GM21423 (cell line): ENCODE results near the gene TSPEAR.

ENCODE experiments used
- ATAC-seq: cut with Tn5 transposase; IDR thresholded peaks from one replicate; pipeline ENCODE4 v1.9.1; 2021; ENCODE audit warnings: mild to moderate bottlenecking, moderate library complexity; ENCODE audit not compliant: unreplicated experiment

TSPEAR gene

DNA sequence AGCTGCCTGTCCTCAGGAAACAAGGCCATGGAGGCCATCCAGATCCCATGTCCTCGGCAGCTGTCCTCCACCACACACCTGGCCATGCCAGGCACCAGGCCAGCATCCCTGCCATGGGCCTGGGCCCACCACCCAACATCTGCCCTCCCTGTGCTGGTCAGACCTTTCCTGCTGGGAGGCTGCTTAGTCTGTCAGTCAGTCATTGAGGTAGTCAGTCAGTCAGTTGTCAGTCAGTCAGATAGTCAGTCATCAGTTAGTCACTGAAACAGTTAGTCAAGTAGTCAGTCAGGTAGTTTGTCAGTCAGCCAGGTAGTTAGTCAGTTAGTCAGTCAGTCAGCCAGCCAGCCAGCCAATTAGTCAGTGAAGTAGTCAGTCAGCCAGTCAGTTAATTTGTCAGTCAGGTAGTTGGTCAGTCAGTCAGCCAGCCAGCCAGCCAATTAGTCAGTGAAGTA is 188.6 kb downstream of the TSPEAR start:
- ATAC-seq: no peak

DNA sequence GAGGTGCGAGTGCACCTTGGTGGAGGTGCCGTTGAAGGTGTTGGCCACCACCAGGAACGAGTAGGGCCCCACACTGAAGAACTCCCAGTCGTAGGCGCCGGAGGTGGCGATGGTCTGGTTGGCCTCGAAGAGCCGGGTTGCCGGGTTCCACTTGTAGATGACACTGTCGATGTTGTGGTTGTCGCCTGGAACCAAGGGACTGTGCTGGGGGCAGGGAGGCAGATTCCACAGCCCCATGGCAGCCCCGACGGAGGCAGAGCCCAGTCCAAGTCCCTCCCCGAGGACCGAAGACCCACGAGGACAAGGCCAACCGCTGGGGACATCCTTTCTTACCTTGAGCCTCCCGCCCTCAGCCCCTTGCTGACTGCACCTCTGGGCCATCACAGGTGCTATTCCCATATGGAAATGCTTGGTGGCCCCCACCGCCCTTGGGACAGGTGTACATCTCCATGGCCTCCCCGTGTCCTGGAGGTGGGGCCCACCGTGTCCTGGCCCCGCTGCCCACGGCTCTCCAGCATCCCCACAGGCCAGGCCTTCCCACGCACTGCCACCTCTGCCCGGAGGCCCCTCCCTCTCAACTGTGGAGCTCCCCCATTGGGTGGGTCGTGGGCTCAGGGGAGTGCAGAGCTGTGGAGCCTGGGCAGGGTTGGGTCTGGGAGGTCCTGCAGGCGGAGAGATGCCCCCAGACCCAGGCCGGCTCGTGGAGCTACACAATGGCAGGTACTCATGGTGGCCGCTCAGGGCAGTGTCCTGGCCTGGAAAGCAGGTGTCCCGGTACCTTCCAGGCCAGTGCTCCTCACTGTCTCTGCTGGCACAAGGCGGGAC is 189.2 kb downstream of the TSPEAR start:
- ATAC-seq: no peak

DNA sequence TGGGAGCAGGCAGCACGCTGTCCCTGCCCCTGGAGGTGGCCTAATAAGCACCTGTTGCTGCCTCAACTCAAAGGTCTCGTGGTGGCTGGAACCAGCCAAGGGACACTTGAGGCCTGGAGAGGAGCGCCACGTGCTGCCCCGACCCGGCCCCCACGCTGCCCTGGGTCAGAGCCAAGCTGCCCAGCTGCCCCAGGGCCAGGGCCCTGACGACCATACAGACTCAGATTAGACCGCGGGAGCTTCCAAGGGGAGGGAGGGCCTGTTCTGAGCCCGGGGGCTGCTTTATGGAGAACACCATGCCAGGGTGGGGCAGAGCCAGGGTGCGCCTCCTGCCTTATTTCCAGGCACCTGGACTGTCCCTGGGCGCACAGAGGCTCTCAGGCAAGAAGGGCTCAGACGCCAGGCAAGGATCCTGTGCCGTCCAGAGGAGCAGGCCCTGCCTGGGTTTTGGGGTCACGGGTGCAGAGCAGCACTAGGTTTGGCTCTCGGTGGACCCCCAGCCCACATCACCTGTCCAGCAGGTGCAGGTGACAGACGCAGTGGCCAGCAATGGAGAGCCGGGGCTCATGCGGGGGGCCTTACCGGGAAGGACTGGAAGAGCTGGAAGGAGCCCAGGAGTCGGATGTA is 190.0 kb downstream of the TSPEAR start:
- ATAC-seq: no peak

DNA sequence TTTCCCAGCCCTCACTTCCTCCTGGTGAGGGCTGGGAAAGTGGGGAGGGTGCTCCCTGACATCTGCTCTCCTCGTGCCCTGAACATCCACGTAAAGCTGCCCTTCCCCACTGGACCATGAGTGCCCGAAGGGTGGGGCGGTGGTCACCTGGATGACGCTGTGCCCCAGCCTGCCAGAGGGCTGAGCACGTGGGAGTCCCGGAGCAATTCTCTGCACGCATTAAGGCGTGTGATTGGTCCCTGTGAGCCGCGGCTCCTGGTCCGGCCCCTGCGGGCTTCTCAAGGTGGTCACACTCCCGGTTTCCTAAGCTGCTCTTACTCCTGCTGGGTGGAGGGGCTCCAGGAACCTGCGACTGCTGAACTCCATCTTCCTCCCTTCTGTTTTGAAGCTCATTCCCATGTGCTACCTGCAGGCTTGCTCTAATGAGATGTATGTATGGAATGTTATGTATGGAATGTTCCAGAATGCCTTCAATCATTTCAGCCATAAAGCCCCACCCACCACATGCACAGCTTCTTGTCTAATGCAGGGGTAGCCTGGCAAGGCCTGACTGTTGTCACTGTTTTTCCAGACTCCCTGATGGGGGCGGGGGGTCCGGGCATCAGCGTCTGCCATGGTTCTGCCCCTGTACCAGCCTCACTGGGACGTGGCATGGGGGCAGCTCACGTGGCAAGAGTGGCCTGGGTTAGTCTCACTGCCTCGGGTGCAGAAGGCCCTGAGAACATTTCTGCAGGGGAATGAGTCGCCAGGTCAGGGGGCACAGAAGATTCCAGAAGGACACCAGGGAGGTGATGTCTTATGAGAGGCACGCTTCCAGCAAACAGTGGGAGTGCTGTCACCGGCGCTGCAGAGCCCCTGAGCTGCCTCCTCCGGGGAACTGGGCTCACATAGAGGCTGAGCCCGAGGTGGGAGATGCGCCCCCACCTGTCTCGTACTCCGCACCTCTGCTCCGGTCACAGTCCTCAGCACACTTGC is 190.8 kb downstream of the TSPEAR start:
- ATAC-seq: no peak

DNA sequence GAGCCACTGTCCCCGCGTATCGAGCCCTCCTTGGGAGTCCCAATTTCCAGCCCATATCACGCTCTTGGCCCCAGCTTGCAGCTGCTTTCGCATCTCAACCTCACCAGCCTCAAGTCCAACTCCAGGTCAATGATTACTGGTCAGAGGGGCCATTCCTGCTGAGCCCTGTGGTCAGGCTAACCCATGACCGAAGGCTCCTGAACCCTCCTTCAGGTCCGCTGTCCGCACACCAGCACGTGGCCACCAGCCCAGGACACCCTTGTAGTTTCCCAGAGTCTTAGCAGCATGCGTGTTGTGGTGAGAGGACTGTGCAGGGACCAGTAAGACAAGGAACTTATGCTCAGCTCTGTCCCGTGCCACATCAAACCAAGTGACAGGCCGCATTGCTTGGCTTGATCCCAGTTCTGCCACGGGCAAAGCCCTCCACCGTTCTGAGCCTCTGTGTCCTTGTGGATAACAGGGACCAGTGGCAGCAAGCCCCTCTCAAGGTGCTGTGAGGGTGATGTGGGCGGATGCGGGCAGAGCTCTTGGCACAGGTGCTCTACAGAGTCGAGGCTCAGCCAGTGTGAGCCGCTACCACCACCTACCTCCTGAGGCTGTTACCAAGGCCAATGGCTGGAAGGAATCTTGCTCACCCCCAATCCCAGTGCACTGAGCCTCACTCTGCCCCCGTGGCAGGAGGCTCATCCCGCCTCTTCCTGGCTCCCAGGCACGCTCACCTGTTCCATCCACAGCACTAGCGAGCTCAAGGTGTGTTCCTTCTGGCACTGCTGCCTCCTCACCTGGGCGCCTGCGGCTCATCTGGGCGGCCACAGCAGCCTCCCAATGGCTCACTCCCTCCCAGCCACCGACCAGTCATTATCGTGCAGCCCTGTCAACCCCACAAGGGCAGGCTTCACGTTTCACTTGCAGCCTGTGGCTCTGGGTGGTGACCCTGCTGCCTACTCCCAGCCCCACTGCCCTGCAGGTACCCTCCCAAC is 191.7 kb downstream of the TSPEAR start:
- no peak for ATAC-seq

DNA sequence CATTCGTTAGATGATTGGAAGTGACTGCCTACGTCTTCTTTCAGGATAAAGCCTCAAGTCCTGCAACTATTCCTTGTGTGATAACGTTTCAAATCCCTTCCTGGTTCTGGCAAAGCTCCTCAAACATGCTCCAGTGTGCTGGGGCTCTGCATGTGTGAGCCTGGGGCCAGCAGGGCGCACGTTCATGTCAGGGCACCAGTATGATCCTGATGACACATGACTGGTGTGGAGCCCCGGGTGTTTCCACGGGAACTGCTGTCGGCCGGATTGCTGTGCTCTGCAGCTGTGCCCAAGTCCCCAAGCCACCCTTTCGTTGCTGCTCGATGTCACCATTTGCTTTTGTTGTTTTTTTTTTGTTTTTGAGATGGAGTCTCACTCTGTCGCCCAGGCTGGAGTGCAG is 192.7 kb downstream of the TSPEAR start:
- ATAC-seq: no peak

DNA sequence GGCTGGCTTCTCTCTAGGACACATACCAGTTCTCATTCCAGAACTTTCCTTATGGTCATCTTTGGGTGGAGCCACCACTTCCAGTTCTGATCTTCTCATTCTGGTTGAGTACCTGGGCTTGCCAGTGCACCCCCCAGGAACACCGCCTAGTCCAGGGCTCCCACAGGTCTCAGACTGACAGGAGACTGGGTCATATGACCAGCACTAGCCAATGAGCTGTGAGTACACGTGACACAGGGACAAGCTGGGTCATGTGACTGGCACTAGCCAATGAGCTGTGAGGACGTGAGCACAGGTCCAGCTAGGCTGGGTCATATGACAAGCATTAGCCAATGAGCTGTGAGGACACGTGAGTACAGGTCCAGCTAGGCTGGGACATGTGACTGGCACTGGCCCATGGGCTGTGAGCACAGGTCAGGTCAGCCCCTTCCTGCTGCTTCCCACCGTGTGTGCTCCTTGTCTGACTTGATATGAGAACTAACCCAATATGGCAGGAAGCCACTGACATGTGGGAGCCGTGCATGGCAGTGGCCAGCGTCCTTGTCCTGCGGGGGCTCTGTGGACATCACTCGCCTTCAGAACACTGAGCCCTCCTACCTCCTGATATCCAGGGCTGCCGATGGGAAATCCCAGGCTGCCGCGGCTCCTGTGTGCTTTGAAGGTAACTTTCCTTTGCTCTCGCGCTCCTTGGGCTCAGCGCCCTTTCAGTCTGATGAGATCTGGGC is 194.0 kb downstream of the TSPEAR start:
- ATAC-seq: no peak

DNA sequence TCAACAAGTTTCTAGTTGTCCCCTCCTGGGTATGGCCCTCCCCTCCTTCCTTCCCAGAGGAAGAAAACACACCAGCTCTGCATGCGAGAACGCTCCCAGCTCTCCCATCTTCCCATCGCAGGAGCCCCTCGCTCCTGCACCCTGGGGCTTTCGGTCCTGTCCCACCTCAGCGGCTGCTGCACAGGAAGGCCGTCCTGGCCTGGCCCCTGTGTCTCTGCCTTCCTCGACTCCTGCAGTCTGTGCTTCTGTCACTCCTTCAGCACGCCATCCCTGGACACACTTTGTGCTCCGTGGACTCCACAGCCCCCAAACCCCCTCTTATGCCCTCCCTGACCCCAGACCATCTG is 194.6 kb downstream of the TSPEAR start:
- ATAC-seq: no peak

DNA sequence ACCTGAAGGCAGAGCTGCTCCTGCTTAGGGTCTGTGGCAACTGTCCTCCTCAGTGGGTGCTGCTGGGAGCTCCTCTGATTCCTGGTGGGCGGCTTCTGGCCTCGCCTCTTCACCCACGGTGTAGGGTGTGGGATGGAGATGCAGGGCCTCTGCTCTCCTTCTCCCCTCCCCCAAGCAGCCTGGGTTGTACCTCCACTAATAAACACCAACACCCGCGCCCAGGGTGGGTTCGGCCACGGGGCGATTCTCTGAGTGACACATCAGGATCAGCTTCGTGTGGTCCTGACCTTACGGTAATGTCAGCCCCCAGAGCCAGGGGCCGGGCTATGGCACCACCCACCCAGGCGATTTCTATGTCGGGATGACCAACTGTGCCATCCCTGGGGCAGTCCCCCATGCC is 195.0 kb downstream of the TSPEAR start:
- no peak for ATAC-seq

DNA sequence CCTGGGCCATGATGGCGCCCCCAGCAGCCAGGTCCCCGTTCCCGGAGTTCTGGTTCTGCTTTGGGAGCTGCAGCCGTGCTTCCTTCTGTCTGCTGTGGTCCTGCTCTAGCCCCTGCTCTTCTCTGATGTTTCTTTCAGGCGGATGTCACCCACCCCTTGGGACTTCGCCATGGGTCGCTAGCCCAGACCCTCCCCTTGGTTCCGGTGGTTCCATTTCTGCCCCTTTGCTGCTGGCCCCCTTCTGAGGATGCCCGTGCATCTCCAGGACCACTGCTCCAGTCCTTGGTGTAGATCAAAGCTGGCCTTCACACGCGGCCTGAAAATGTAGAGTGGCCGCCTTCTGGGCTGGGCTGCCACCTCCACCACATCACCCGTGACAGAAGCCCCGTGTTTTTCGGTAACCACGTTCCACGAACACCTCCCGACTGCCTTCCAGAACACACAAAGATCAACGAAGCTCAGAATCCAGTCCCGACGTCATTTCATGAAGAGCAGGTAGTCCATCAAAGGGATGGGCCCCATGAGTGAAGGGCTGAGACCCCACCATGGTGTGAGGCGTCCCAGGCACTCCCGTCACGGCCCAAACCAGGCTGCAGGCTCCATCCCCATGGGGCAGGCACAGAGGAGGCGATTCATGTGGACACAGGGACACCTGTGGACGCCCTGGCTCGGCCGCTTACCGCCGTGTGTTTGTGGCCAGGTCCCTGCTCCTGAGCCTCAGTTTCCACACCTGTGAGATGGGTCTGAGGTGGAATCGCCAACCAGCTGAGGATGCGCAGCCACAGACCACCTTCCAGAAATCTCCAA is 195.8 kb downstream of the TSPEAR start:
- ATAC-seq: no peak

DNA sequence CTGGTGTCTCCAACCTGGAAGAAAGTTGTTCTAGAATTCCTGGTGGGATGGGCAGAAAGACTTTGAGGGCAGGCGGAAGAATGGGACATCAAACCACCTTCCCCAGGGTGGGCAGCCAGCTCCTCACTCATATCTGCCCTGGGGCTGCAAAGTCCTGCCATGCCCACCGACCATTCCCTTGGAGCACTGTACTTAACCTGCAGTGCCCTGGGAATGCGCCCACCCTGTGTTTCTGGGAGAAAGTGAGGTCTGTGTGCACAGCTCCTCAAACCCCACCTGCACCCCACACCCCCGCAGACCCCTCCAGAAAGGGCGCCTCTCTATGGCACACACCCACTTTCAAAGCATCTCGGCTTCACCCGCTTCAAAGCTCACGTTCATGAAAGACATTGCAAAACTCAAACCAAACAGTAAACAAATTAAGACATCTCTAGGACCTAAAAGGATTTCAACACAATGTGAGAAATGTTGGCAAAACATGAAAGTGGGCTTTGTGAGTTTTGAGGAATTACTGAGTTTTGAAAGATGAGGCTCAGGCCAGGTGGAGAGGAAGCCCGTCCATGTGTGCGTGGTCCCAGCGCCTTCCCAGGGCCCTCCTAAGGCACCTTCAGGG is 196.5 kb downstream of the TSPEAR start:
- no peak for ATAC-seq

DNA sequence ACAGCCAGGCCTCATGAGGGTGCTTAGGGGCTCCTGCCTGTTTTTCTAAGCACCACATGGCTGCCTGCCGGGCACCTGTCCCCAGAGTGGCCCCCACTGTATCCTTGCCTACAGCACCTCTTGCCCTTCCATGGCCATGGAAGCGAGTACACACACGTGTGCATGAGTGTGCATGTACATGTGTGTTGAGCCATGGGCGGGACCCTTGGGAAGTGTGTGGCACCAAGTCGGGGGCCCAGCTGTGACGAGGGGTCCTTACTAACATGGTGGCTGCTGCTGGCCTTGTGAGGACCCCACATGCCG is 197.2 kb downstream of the TSPEAR start:
- no peak for ATAC-seq

DNA sequence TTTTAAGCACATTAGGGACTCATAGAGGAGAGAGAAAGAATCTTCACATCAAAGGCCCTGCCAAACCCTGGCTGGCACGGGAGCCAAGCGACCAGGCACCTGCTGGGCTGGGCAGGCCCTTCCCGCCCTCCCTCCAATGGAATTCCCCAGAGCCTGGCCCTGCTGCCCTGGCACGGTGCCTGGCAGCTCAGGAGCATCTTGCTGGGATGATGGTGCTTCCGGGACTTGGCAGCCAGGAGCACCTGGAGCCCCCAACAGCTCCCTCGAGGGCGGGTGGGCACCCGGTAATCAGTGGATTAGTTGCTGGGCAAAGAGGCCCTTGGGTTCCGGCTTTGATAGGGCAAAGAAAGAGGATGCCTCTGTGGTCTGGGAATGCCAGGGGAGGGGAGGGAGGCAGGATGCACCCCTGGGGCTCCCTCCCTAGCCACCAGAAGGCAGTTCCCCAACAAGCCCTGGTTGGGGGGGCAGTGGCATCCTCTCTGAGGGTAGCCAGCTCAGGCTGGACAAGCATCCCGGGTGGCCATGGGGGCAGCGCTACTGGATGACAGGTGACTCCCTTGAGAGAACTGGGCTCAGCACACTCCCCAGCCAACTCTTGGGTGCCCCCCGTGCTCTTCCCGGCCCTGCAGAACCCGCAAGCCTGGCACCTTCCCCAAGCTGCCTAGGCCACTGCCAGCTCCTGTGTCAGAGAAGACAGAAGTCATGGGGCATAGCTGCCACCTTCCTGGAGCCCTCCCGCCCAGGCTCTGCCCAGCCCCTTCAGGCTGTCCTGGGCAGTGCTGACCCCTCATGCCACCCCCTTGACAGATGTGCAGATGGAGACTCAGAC is 197.8 kb downstream of the TSPEAR start:
- ATAC-seq: no peak

DNA sequence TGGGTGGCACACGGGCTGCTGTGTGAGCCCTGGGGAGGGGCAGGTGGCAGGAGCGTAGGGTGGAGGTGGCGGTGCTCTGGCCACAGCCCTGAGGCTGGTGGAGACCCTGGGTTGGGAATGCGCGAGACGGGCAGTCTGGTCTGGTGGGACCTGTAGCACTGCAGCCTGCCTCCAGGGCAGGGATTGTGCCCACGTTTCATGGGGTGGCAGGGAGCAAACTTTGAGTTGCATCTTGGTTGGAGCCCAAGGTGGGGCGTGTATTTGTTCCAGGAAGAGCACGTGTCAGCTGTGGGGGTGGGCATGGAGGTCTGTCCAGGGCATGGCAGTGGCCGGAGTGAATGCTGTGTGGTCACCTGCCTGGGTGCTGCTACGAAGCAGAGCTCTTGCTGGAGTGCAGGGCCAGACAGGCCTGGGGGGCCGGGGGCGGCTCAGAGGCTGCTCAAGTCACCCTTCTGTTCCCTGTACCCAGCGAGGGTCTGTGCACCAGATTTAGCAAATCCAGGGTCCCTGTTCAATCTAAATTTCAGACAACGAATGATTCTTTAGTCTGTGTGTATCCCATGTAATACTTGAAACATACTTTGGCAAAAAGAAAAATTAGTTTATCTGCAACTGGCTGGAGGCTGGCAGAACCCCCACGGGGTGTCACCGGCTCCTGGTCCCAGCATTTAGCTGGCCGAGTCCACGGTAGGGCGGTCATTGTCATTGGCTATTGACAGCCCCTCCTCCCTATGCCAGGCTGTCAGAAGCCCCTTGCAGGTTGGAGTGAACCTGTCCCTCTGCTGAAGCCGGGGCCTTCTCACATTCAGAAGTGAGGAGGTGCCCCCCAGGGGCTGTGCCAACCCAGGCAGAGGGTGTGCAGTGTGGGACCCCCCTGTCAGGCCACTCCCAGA is 198.6 kb downstream of the TSPEAR start:
- ATAC-seq: no peak

DNA sequence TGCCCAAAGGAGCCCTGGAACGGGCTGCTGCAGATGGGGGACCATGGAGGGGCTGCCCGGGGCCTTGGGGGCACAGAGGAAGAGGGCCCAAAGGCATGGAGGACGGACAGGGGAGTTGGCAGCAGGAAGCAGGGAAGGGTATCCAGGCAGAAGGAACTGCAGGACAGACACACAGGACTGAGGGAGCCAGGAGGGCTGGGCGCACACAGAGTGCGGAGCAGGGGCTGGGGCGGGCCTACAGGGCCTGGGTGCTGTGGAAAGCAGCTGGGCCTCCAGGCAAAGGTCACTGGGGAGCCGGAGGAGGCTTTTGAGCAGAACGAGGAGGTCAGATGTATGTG is 199.5 kb downstream of the TSPEAR start:
- no peak for ATAC-seq

DNA sequence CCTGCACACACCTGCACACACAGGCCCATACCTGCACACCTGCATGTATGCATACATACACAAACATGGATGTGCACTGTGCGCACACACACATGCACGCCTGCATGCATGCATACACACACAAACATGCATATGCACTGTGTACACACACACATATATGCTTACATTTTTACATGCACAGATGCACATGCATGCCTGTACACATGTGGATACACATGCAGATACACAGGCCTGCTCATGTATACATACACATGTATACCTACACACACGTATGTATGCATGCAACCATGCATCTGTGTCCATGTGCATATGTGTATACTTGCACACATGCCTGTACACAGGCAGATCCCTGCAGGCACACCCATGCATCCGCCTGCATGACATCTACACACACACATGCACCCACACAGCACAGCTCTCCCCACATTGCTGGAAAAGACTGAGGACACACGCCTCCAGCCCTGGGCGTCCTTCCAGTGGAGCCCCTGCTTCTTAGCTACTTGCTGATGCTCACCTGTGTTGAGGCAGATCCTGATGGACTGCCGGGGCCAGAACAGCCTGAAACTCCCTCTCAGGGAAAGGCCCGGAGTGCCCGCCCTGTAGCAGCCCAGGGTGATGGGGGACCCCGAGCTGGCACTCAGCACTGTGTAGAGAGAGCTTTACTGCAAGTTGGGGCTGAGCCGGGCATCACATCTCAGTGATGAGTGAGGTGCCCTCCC is 200.0 kb downstream of the TSPEAR start:
- ATAC-seq: no peak
